B cell (primary cell): Measurements from ENCODE around the gene GALM. TPM values are rescaled to one million over a fixed set of nuclear protein-coding genes. Genes with fewer than 3 reads are reported as not detected.

Experiments used
- ATAC-seq: fragments of 200-7000 bp; cut with Tn5 transposase; one replicate; pipeline ENCODE4 v1.10.0; 2021; ENCODE audit warnings: low read depth, mild to moderate bottlenecking, moderate number of reproducible peaks, moderate library complexity
- CTCF ChIA-PET: fragments of 350-600 bp; sonication (Branson Sonifier 250); formaldehyde crosslinking; loops from one replicate; lab custom pipeline; 2021; ENCODE audit warnings: antibody characterized with exemption, inconsistent platforms; lab: Charles Lee
- POLR2A ChIA-PET: fragments of 350-600 bp; sonication (Branson Sonifier 250); formaldehyde crosslinking; loops from one replicate; lab custom pipeline; 2021; ENCODE audit warnings: antibody characterized with exemption; lab: Charles Lee
- DNase-seq: peaks from one replicate; pipeline ENCODE4 v3.0.0; 2013
- H2AFZ ChIP-seq: 2 replicates; pipeline ENCODE4 v1.6.1; 2012; ENCODE audit warnings: mild to moderate bottlenecking, low read depth, low read length; ENCODE audit not compliant: insufficient read depth, poor library complexity, severe bottlenecking
- H3K27ac ChIP-seq, 2 donors: 1 replicate in 1 of 2; 2 replicates in 1 of 2; pipeline ENCODE4 v1.5.1; 2012 to 2013; ENCODE audit warnings: low read length in 2 of 2, mild to moderate bottlenecking in 2 of 2, moderate library complexity in 1 of 2
- H3K27me3 ChIP-seq, 4 experiments: fragments of 200-600 bp in 1 of 4; sonication (generic) in 1 of 4; replicated peaks in 1 of 4; 1 replicate in 2 of 4; 2 replicates in 2 of 4; pipeline versions ENCODE4 v1.6.1 to v1.7.0; 2013 to 2016; ENCODE audit warnings: low read length in 3 of 4, mild to moderate bottlenecking in 2 of 4, mixed read lengths in 1 of 4, moderate library complexity in 1 of 4; ENCODE audit not compliant: insufficient read depth in 4 of 4, control insufficient read depth in 3 of 4; ENCODE audit errors: control extremely low read depth in 1 of 4
- H3K36me3 ChIP-seq, 2 experiments: replicated peaks in 1 of 2; 1 replicate in 1 of 2; 2 replicates in 1 of 2; pipeline versions ENCODE4 v1.6.1 to v1.7.1; 2013; ENCODE audit warnings: low read length in 1 of 2; ENCODE audit not compliant: insufficient read depth in 2 of 2, control insufficient read depth in 1 of 2; ENCODE audit errors: control extremely low read depth in 1 of 2, extremely low read depth in 1 of 2
- H3K4me1 ChIP-seq, 2 donors: fragments of 200-600 bp in 1 of 2; sonication (generic) in 1 of 2; 1 replicate in 1 of 2; 2 replicates in 1 of 2; pipeline versions ENCODE4 v1.5.1 to v1.6.1; 2013 to 2017; ENCODE audit warnings: low read length in 2 of 2; ENCODE audit not compliant: control insufficient read depth in 2 of 2, insufficient read depth in 2 of 2
- H3K4me2 ChIP-seq: replicated peaks from 2 replicates; pipeline ENCODE3; 2012; ENCODE audit warnings: mild to moderate bottlenecking, low read depth, low read length; ENCODE audit not compliant: poor library complexity, severe bottlenecking
- H3K4me3 ChIP-seq, 5 experiments: fragments of 200-600 bp in 1 of 5; sonication (generic) in 1 of 5; 1 replicate in 3 of 5; 2 replicates in 2 of 5; pipeline versions ENCODE4 v1.5.1 to v1.7.0; 2011 to 2016; ENCODE audit warnings: low read length in 4 of 5, mild to moderate bottlenecking in 4 of 5, low read depth in 2 of 5, control low read depth in 1 of 5, moderate library complexity in 1 of 5; ENCODE audit not compliant: insufficient read depth in 1 of 5; ENCODE audit errors: control extremely low read depth in 1 of 5, extremely low read depth in 1 of 5
- H3K79me2 ChIP-seq: fragments of 200-600 bp; sonication (generic); one replicate; pipeline ENCODE4 v1.6.0; 2016; ENCODE audit warnings: low read length; ENCODE audit not compliant: control insufficient read depth, insufficient read depth
- H3K9ac ChIP-seq: fragments of 200-600 bp; sonication (generic); 2 replicates; pipeline ENCODE4 v1.6.1; 2017; ENCODE audit warnings: mild to moderate bottlenecking, low read length, moderate library complexity
- H3K9me3 ChIP-seq, 3 donors: one replicate each; pipeline versions ENCODE4 v1.6.1 to v1.7.1; 2013; ENCODE audit warnings: low read length in 2 of 3; ENCODE audit not compliant: control insufficient read depth in 2 of 3, insufficient read depth in 1 of 3; ENCODE audit errors: control extremely low read depth in 1 of 3
- H4K20me1 ChIP-seq: 2 replicates; pipeline ENCODE4 v1.6.0; 2012; ENCODE audit warnings: mild to moderate bottlenecking, low read length; ENCODE audit not compliant: insufficient read depth, control insufficient read depth, poor library complexity, severe bottlenecking
- H3K27ac Mint-ChIP-seq: one replicate; pipeline ENCODE4 v1.8.0; 2021; ENCODE audit warnings: mixed read lengths
- H3K27me3 Mint-ChIP-seq: one replicate; pipeline ENCODE4 v1.8.0; 2021; ENCODE audit warnings: mixed read lengths
- H3K4me1 Mint-ChIP-seq: one replicate; pipeline ENCODE4 v1.8.0; 2021; ENCODE audit warnings: mixed read lengths
- H3K4me3 Mint-ChIP-seq: one replicate; pipeline ENCODE4 v1.8.0; 2021; ENCODE audit warnings: mixed read lengths
- H3K9me3 Mint-ChIP-seq: one replicate; pipeline ENCODE4 v1.8.0; 2022; ENCODE audit warnings: mixed read lengths; ENCODE audit not compliant: insufficient read depth
- CTCF ChIP-seq: fragments of 200-600 bp; IDR thresholded peaks from one replicate; pipeline ENCODE4 v1.8.0; 2022; ENCODE audit warnings: antibody characterized with exemption, mild to moderate bottlenecking
- EZH2 ChIP-seq: IDR thresholded peaks from 2 replicates; pipeline ENCODE4 v1.6.1; 2012; ENCODE audit warnings: borderline replicate concordance, low read depth, mild to moderate bottlenecking, moderate library complexity, low read length; ENCODE audit not compliant: insufficient read depth, poor library complexity, severe bottlenecking
- WGBS: methylation state at CpG from one replicate; pipeline ENCODE4 v1.1.5; 2013; ENCODE audit warnings: missing lambda C conversion rate; ENCODE audit not compliant: insufficient coverage; 5-methylcytosine and 5-hydroxymethylcytosine counted together
- intact Hi-C: fragments of 100-400 bp; cut with micrococcal nuclease; formaldehyde crosslinking; loops from one replicate; pipeline ENCODE4 v1.10.0; 2022
- polyA plus RNA-seq: library from polyadenylated mRNA; depleted of rRNA; stranded (reverse); fragments of >200 nt; gene quantifications from 2 replicates; pipeline ENCODE4 v1.2.3, GENCODE V29; 2012
- total RNA-seq, 2 donors: library from RNA; stranded (reverse); fragments of 120-200 nt in 1 of 2; gene quantifications; 1 replicate in 1 of 2; 2 replicates in 1 of 2; pipeline versions ENCODE4 v1.2.3 to v1.2.4, GENCODE V29; 2013 to 2022

Gene GALM
- total and polyA plus RNA-seq, 2 donors (not counting 1 experiment from before 2014, with no cell fraction given) = 5.1 to 9.7 TPM

- CTCF ChIA-PET = interaction anchor here (1.9 kb wide), 1 partner anchor 9 kb away, joined by 9 read pairs; no protein-coding TSS in a partner anchor
- Mint-ChIP-seq H3K27ac (peak overlapping the region; percentile 99), H3K4me1 (peaks cover 56% of the 10 kb centered on the region), H3K27me3 (no peaks in the 10 kb centered on the region), H3K9me3 (no peaks in the 10 kb centered on the region), H3K4me3 (peak overlapping the region; percentile 99)
- H3K9ac ChIP-seq = peak overlapping the region; percentile 100
- H3K4me1 ChIP-seq = peaks cover 39 to 46% of the 10 kb centered on the region in 2 donors
- DNase-seq (no peak), ATAC-seq (peak; percentile 28)
- peaks cover 21 to 47% of the 10 kb centered on the region in 2 experiments for H3K36me3 ChIP-seq
- POLR2A ChIA-PET = interaction anchor here (0.6 to 2.3 kb wide), 13 partner anchors 9 to 378 kb away, joined by 3 to 18 read pairs (median 8); partner anchors contain the start of genes ATL2, DHX57, GALM and GEMIN6
- H3K27ac ChIP-seq = peak overlapping the region; percentile 98 to 99
- TF ChIP-seq CTCF (no peak), EZH2 (no peak)
- no peaks in the 10 kb centered on the region for H3K27me3 ChIP-seq
- H4K20me1 ChIP-seq = peaks cover 44% of the 10 kb centered on the region
- H2AFZ ChIP-seq = no peak overlapping the region
- intact Hi-C loops = loop anchor here (2.0 to 5.0 kb wide), 4 partner anchors 83 to 379 kb away; partner anchors contain the start of gene GALM
- peak overlapping the region; percentile 78 to 100 (median 98) for H3K4me3 ChIP-seq
- WGBS = under 1% methylated on average over 59 of the region's 59 CpGs
- no peaks in the 10 kb centered on the region for H3K9me3 ChIP-seq
- peak overlapping the region; percentile 85 for H3K4me2 ChIP-seq
- peaks cover 58% of the 10 kb centered on the region for H3K79me2 ChIP-seq
Observed at GRCh38 chr2:38750011-38750890, 84.3 kb downstream of the GALM start.
